GM12878 (cell line): ENCODE measurements around the gene SEMA4C. TPM values are rescaled to one million over a fixed set of nuclear protein-coding genes. Genes with fewer than 3 reads are reported as not detected.

Source experiments
- ATAC-seq: fragments of 200-7000 bp; cut with Tn5 transposase; 3 replicates; pipeline ENCODE4 v1.9.1; 2020; ENCODE audit warnings: mild to moderate bottlenecking, moderate library complexity
- BruUV-seq: library from RNA; stranded (reverse); fragments of 400-500 nt; replicated peaks from 2 replicates; lab custom pipeline; 2021; lab: Mats Ljungman, UMichigan
- CTCF ChIA-PET: fragments of 300-600 bp; sonication (Branson Sonifier 250); formaldehyde crosslinking; extraction: SDS; loops from one replicate; lab custom pipeline; 2021; ENCODE audit warnings: inconsistent platforms; lab: Yijun Ruan, JAX
- POLR2A ChIA-PET: fragments of 350-600 bp; formaldehyde crosslinking; extraction: SDS; loops from one replicate; lab custom pipeline; 2021; ENCODE audit warnings: inconsistent platforms; lab: Charles Lee
- RAD21 ChIA-PET: fragments of 300-600 bp; sonication (Branson Sonifier 250); formaldehyde crosslinking; loops from one replicate; lab custom pipeline; 2023; ENCODE audit warnings: antibody characterized with exemption; ENCODE audit not compliant: unreplicated experiment; lab: Charles Lee
- SMC1A ChIA-PET: fragments of 300-600 bp; sonication (Branson Sonifier 250); formaldehyde crosslinking; loops from one replicate; lab custom pipeline; 2023; ENCODE audit not compliant: unreplicated experiment, uncharacterized antibody; lab: Charles Lee
- DNase-seq: peaks from one replicate; pipeline ENCODE4 v3.0.0-alpha.2; 2011; ENCODE audit warnings: low read depth, low spot score
- FAIRE-seq: peaks from 3 replicates; lab custom pipeline; 2011; peaks lifted over from hg19 to GRCh38; lab: Jason Lieb, UNC
- H2AFZ ChIP-seq: 2 replicates; pipeline ENCODE4 v1.6.0; 2011; ENCODE audit warnings: low read depth, low read length, control low read depth; ENCODE audit not compliant: control insufficient read depth
- H3K27ac ChIP-seq: 2 replicates; pipeline ENCODE4 v1.5.1; 2011; ENCODE audit warnings: control low read depth; ENCODE audit not compliant: control insufficient read depth, insufficient read depth
- H3K27me3 ChIP-seq, 2 experiments: replicated peaks in 1 of 2; 2 replicates each; pipeline versions ENCODE4 v1.6.0 to v1.6.1; 2011; ENCODE audit warnings: low read length in 1 of 2; ENCODE audit not compliant: control insufficient read depth in 2 of 2, insufficient read depth in 2 of 2
- H3K36me3 ChIP-seq, 2 experiments: 2 replicates each; pipeline ENCODE4 v1.5.1; 2011; ENCODE audit warnings: low read length in 1 of 2; ENCODE audit not compliant: control insufficient read depth in 2 of 2, insufficient read depth in 2 of 2
- H3K4me1 ChIP-seq: 2 replicates; pipeline ENCODE4 v1.6.1; 2011; ENCODE audit warnings: mild to moderate bottlenecking, low read length, moderate library complexity, mixed read lengths; ENCODE audit not compliant: control insufficient read depth, insufficient read depth
- H3K4me2 ChIP-seq: 2 replicates; pipeline ENCODE4 v1.6.0; 2011; ENCODE audit warnings: control low read depth; ENCODE audit not compliant: control insufficient read depth, insufficient read depth
- H3K4me3 ChIP-seq: fragments of 200-600 bp; sonication (generic); 2 replicates; pipeline ENCODE4 v1.5.1; 2016
- H3K79me2 ChIP-seq: 2 replicates; pipeline ENCODE4 v1.6.0; 2011; ENCODE audit warnings: low read length; ENCODE audit not compliant: control insufficient read depth, insufficient read depth
- H3K9ac ChIP-seq: 2 replicates; pipeline ENCODE4 v1.8.0; 2011; ENCODE audit warnings: low read length, control low read depth, mixed read lengths; ENCODE audit not compliant: control insufficient read depth, insufficient read depth
- H3K9me3 ChIP-seq: replicated peaks from 3 replicates; pipeline ENCODE4 v1.5.1; 2011; ENCODE audit warnings: mild to moderate bottlenecking, low read length; ENCODE audit not compliant: control insufficient read depth, insufficient read depth
- H4K20me1 ChIP-seq: 2 replicates; pipeline ENCODE4 v1.6.0; 2011; ENCODE audit not compliant: control insufficient read depth, insufficient read depth
- ATF7 ChIP-seq: fragments of 450-650 bp; IDR thresholded peaks from 2 replicates; pipeline ENCODE4 v1.6.1; 2016; ENCODE audit warnings: low read depth, mild to moderate bottlenecking
- CHD4 ChIP-seq: fragments of 200-600 bp; sonication (generic); IDR thresholded peaks from 2 replicates; pipeline ENCODE4 v1.6.1; 2016; ENCODE audit warnings: mild to moderate bottlenecking
- CTCF ChIP-seq, 3 experiments: IDR thresholded peaks in 2 of 3; conservative IDR thresholded peaks in 1 of 3; 2 replicates each; pipeline ENCODE4 v1.5.1; 2011; ENCODE audit warnings: low read depth in 3 of 3, low read length in 3 of 3, mild to moderate bottlenecking in 3 of 3, control low read depth in 2 of 3, moderate library complexity in 2 of 3, inconsistent platforms in 1 of 3, mixed read lengths in 1 of 3; ENCODE audit not compliant: control insufficient read depth in 2 of 3, insufficient read depth in 1 of 3; ENCODE audit errors: extremely low read depth in 1 of 3
- HCFC1 ChIP-seq: fragments of 150-350 bp; IDR thresholded peaks from 2 replicates; pipeline ENCODE4 v1.6.1; 2014; ENCODE audit warnings: low read length
- MEF2B ChIP-seq: fragments of 450-650 bp; IDR thresholded peaks from 2 replicates; pipeline ENCODE4 v1.6.1; 2018; ENCODE audit warnings: mild to moderate bottlenecking, moderate library complexity; ENCODE audit not compliant: partially characterized antibody, poor library complexity, severe bottlenecking
- MYB ChIP-seq: fragments of 150-350 bp; IDR thresholded peaks from 2 replicates; pipeline ENCODE4 v1.6.1; 2014; ENCODE audit warnings: mild to moderate bottlenecking, low read depth, low read length, borderline replicate concordance
- NBN ChIP-seq: fragments of 450-650 bp; IDR thresholded peaks from 2 replicates; pipeline ENCODE4 v1.6.1; 2016
- POLR2A ChIP-seq: IDR thresholded peaks from 2 replicates; pipeline ENCODE4 v1.6.1; 2011; ENCODE audit warnings: low read depth, mild to moderate bottlenecking, low read length
- YY1 ChIP-seq: IDR thresholded peaks from 2 replicates; pipeline ENCODE4 v1.6.1; 2011; ENCODE audit warnings: low read depth, mild to moderate bottlenecking, low read length
- ZNF24 ChIP-seq: fragments of 450-650 bp; IDR thresholded peaks from 2 replicates; pipeline ENCODE4 v1.6.1; 2017; ENCODE audit warnings: antibody characterized with exemption, mild to moderate bottlenecking
- ZSCAN29 ChIP-seq: fragments of 450-650 bp; IDR thresholded peaks from 2 replicates; pipeline ENCODE4 v1.6.1; 2017; ENCODE audit warnings: mild to moderate bottlenecking, moderate library complexity
- ZZZ3 ChIP-seq: IDR thresholded peaks from 2 replicates; pipeline ENCODE4 v1.6.1; 2011; ENCODE audit warnings: low read depth; ENCODE audit not compliant: control insufficient read depth, insufficient read length
- WGBS: methylation state at CpG from one replicate; pipeline ENCODE4 v1.1.6; 2016; ENCODE audit warnings: low lambda C conversion rate; ENCODE audit not compliant: insufficient replicate concordance, insufficient coverage; ENCODE audit errors: missing lambda C conversion rate; 5-methylcytosine and 5-hydroxymethylcytosine counted together
- in situ Hi-C: fragments of 300-500 bp; cut with MboI; formaldehyde crosslinking; loops from 9 replicates; pipeline ENCODE4 v1.14.3; 2018; ENCODE audit warnings: mixed read lengths
- intact Hi-C: fragments of 100-400 bp; cut with micrococcal nuclease; formaldehyde crosslinking; loops from one replicate; pipeline ENCODE4 v1.14.2; 2022; ENCODE audit not compliant: unreplicated experiment
- polyA plus RNA-seq, 11 experiments: library from polyadenylated mRNA; depleted of rRNA in 4 of 11; unstranded in 6 of 11; stranded (reverse) in 5 of 11; fragments of >200 nt; fragmentation: Nextera tagmentation in 4 of 11; fragmentation: Illumina TruSeq in 1 of 11; extraction: Ambion mirVana in 4 of 11; extraction: Trizol in 1 of 11; gene quantifications; 1 replicate in 1 of 11; 2 replicates in 10 of 11; pipeline versions ENCODE4 v1.2.1 to v1.2.3, GENCODE V29; 2011 to 2016; ENCODE audit warnings: inconsistent platforms in 2 of 11, missing spikeins in 2 of 11, low read depth in 1 of 11
- total RNA-seq, 4 experiments: library from RNA; depleted of rRNA in 3 of 4; stranded (reverse); fragments of >200 nt in 3 of 4; fragmentation: Illumina TruSeq in 1 of 4; extraction: Trizol in 1 of 4; gene quantifications; 2 replicates each; pipeline versions ENCODE4 v1.2.1 to v1.2.3, GENCODE V29; 2013 to 2021
- TF ChIP-seq, protein P1 (sequence below): fragments of 450-650 bp; IDR thresholded peaks from 2 replicates; pipeline ENCODE4 v1.6.1; 2017; ENCODE audit warnings: mild to moderate bottlenecking

The SEMA4C gene
- total and polyA plus RNA-seq, 10 of the 15 experiments (the other 5 are each of a cell fraction or from before 2014, with no cell fraction given), result 0.06 to 21.6 (median 6.8) TPM

DNA sequence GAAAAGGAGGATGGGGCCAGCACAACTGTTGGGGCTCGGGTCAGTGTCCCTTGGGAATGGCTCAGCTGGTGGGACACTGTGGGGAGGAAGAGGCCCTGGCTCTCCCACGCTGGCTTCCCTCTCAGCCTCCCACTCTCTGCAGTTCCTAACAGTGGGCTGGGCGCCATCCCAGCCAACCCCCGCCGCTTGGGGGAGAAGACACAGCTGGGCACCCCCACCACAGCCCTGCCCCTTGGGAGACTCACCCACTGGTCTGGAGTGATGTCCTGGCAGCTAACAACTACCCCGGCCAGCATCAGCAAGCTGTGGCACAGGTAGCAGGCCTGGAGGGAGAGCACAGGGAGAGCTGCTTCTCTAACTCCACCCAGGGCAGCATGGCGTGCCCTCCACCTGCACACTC lies 8.3 kb upstream of the SEMA4C start:
- 2% methylated on average over 7 of the region's 7 CpGs for WGBS
- ChIA-PET POLR2A (no interaction called here), SMC1A (interaction anchor here (0.9 kb wide), 1 partner anchor 15 kb away, joined by 3 read pairs; no protein-coding TSS in a partner anchor), RAD21 (interaction anchor here (1.3 kb wide), 1 partner anchor 8 kb away, joined by 5 read pairs; no protein-coding TSS in a partner anchor), CTCF (interaction anchor here (0.6 to 1.1 kb wide), 2 partner anchors 15 to 20 kb away, joined by 3 to 5 read pairs; partner anchors contain the start of gene ANKRD39)
- no peak overlapping the region for H3K27ac ChIP-seq
- no peak for DNase-seq
- in situ Hi-C loops, result no loop called here
- ATAC-seq, result no peak
- no peak overlapping the region for H3K4me2 ChIP-seq
- no peaks in the 10 kb centered on the region for H3K9me3 ChIP-seq
- H3K27me3 ChIP-seq, result no peaks in the 10 kb centered on the region
- no peaks in the 10 kb centered on the region for H3K36me3 ChIP-seq
- no peak overlapping the region for H3K9ac ChIP-seq
- peaks cover 26% of the 10 kb centered on the region for H3K4me1 ChIP-seq
- FAIRE-seq, result no peak
- no peak overlapping the region for H3K4me3 ChIP-seq
- H3K79me2 ChIP-seq, result no peaks in the 10 kb centered on the region
- no peak for TF ChIP-seq MEF2B
- intact Hi-C loops, result no loop called here
- BruUV-seq, result no TSS peak
- no peaks in the 10 kb centered on the region for H4K20me1 ChIP-seq
- H2AFZ ChIP-seq, result no peak overlapping the region

DNA sequence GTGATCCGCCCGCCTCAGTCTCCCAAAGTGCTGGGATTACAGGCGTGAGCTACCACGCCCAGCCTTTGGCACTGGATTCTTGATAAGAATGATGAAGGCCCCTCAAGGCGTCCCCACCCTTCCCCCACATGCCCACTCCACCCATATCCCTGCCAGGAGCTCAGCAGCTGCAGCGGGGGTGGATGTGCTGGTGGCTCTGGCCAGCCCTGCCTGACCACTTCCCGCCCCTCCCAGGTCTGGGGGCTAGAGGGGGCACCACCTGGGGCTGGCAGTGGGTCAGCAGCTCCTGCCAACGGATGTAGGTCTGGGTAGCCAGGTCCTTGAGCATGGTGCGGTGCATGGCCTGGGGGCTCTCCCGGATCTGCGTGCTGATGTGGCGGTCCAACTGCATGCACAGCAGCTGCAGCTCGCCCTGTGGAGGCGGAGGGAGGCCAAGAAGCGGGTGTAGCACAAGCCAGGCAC lies 7.8 kb upstream of the SEMA4C start:
- H3K9me3 ChIP-seq, result no peaks in the 10 kb centered on the region
- peaks cover 30% of the 10 kb centered on the region for H3K4me1 ChIP-seq
- ChIA-PET POLR2A (interaction anchor here (0.8 kb wide), 1 partner anchor 10 kb away, joined by 3 read pairs; no protein-coding TSS in a partner anchor), RAD21 (interaction anchor here (1.3 kb wide), 2 partner anchors 9 to 20 kb away, joined by 4 to 5 read pairs; partner anchors contain the start of gene ANKRD39), SMC1A (interaction anchor here (0.9 to 1.3 kb wide), 2 partner anchors 9 to 15 kb away, joined by 3 to 4 read pairs; no protein-coding TSS in a partner anchor), CTCF (interaction anchor here (1.1 to 5.0 kb wide), 2 partner anchors 19 to 20 kb away, joined by 5 to 31 read pairs; partner anchors contain the start of gene ANKRD39)
- H3K4me3 ChIP-seq, result no peak overlapping the region
- H3K36me3 ChIP-seq, result no peaks in the 10 kb centered on the region
- no TSS peak for BruUV-seq
- no peak for DNase-seq
- H3K27ac ChIP-seq, result no peak overlapping the region
- in situ Hi-C loops (no loop called here), intact Hi-C loops (no loop called here)
- no peak overlapping the region for H2AFZ ChIP-seq
- no peaks in the 10 kb centered on the region for H3K27me3 ChIP-seq
- no peak for FAIRE-seq
- 71% methylated on average over 15 of the region's 15 CpGs for WGBS
- no peaks in the 10 kb centered on the region for H4K20me1 ChIP-seq
- H3K4me2 ChIP-seq, result no peak overlapping the region
- H3K9ac ChIP-seq, result no peak overlapping the region
- H3K79me2 ChIP-seq, result no peaks in the 10 kb centered on the region
- no peak for ATAC-seq
- TF ChIP-seq ZZZ3, result no peak
- no peak for TF ChIP-seq ZSCAN29
- TF ChIP-seq YY1, result no peak
- no peak for TF ChIP-seq POLR2A
- no peak for TF ChIP-seq HCFC1
- TF ChIP-seq, protein P1, sequence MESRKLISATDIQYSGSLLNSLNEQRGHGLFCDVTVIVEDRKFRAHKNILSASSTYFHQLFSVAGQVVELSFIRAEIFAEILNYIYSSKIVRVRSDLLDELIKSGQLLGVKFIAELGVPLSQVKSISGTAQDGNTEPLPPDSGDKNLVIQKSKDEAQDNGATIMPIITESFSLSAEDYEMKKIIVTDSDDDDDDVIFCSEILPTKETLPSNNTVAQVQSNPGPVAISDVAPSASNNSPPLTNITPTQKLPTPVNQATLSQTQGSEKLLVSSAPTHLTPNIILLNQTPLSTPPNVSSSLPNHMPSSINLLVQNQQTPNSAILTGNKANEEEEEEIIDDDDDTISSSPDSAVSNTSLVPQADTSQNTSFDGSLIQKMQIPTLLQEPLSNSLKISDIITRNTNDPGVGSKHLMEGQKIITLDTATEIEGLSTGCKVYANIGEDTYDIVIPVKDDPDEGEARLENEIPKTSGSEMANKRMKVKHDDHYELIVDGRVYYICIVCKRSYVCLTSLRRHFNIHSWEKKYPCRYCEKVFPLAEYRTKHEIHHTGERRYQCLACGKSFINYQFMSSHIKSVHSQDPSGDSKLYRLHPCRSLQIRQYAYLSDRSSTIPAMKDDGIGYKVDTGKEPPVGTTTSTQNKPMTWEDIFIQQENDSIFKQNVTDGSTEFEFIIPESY, result no peak
- TF ChIP-seq CTCF (IDR thresholded peaks at IDR 0.05 in 2 of 3, conservative IDR thresholded peaks at IDR 0.05 in 1 of 3; ENCODE audit: control insufficient read depth in 2 of 3, extremely low read depth in 1 of 3, insufficient read depth in 1 of 3, low read depth in 3 of 3, low read length in 3 of 3), result no peak
- no peak for TF ChIP-seq ZNF24
- no peak for TF ChIP-seq CHD4
- no peak for TF ChIP-seq ATF7
- no peak for TF ChIP-seq MYB
- TF ChIP-seq NBN, result no peak
